ENCODE measurements around the gene IL37. TPM values are rescaled to one million over a fixed set of nuclear protein-coding genes. Genes with fewer than 3 reads are reported as not detected.

The IL37 gene
- total RNA-seq, 1 donor from 2014 or later, result not detected

DNA sequence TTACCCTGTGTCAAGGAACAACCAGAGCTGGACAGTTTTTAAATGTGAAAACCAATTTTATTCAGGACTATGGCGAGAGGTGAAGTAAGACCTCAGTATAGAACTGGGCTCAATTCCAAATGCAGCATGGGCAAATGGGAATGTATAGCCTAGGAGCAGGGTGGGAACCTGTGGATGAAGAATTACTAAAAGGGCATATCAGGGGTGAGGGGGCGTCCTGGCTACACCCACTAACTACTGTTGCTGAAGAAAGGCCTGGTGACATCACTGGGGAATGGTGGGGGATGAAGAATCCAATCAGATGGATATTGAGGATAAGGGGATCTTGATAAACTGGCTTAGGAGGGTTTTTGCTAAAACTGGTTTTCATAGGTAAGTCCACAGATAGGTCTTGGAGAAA, 27.3 kb upstream of the IL37 start:
- no peaks in the 10 kb centered on the region for H3K9me3 Mint-ChIP-seq (ENCODE audit: unreplicated experiment)
- H3K27ac Mint-ChIP-seq (ENCODE audit: unreplicated experiment), result peak overlapping the region; percentile 16
- H3K36me3 Mint-ChIP-seq (ENCODE audit: low read depth, unreplicated experiment), result peaks cover 5% of the 10 kb centered on the region
- H3K4me1 Mint-ChIP-seq (ENCODE audit: unreplicated experiment), result peaks cover 7% of the 10 kb centered on the region
- TF ChIP-seq CTCF (IDR thresholded peaks at IDR 0.05; ENCODE audit: unreplicated experiment), result no peak
- H3K4me3 Mint-ChIP-seq (ENCODE audit: unreplicated experiment), result no peak overlapping the region
- H3K27me3 Mint-ChIP-seq (ENCODE audit: unreplicated experiment), result peaks cover under 1% of the 10 kb centered on the region
- no peak for DNase-seq (ENCODE audit: low spot score)

- Mint-ChIP-seq H3K27ac (ENCODE audit: unreplicated experiment) (no peak overlapping the region), H3K27me3 (ENCODE audit: unreplicated experiment) (no peaks in the 10 kb centered on the region), H3K4me1 (ENCODE audit: unreplicated experiment) (peaks cover 2% of the 10 kb centered on the region), H3K4me3 (ENCODE audit: unreplicated experiment) (no peak overlapping the region), H3K9me3 (ENCODE audit: unreplicated experiment) (no peaks in the 10 kb centered on the region), H3K36me3 (ENCODE audit: low read depth, unreplicated experiment) (no peaks in the 10 kb centered on the region)
- peak; percentile 80 for DNase-seq (ENCODE audit: low spot score)
- peak; percentile 94 for TF ChIP-seq CTCF (IDR thresholded peaks at IDR 0.05; ENCODE audit: unreplicated experiment)
Measured at GRCh38 chr2:112884869-112885505, 26.0 kb upstream of the IL37 start.

- H3K4me3 Mint-ChIP-seq (ENCODE audit: unreplicated experiment), result no peak overlapping the region
- no peaks in the 10 kb centered on the region for H3K9me3 Mint-ChIP-seq (ENCODE audit: unreplicated experiment)
- TF ChIP-seq CTCF (IDR thresholded peaks at IDR 0.05; ENCODE audit: unreplicated experiment), result no peak
- no peaks in the 10 kb centered on the region for H3K27me3 Mint-ChIP-seq (ENCODE audit: unreplicated experiment)
- H3K4me1 Mint-ChIP-seq (ENCODE audit: unreplicated experiment), result peaks cover 2% of the 10 kb centered on the region
- H3K27ac Mint-ChIP-seq (ENCODE audit: unreplicated experiment), result no peak overlapping the region
- DNase-seq (ENCODE audit: low spot score), result no peak
- H3K36me3 Mint-ChIP-seq (ENCODE audit: low read depth, unreplicated experiment), result no peaks in the 10 kb centered on the region
Measured at GRCh38 chr2:112885506-112885902, 25.5 kb upstream of the IL37 start.

DNA sequence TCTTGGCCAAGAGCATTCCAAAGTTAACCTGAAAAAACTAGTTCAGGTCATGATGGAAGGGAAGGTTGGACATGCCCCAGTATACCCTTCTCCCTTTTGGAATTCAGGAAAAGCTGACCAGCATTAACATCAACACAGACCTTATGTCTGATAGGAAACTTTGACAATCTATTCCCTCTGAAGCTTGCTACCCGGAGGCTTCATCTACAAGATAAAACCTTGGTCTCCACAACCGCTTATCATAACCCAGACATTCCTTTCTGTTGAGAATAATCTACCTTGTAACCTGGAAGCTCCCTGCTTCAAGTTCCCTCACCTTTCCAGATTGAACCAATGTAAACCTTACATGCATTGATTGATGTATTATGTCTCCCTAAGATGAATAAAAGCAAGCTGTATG, 24.7 kb upstream of the IL37 start:
- TF ChIP-seq CTCF (IDR thresholded peaks at IDR 0.05; ENCODE audit: unreplicated experiment), result no peak
- no peaks in the 10 kb centered on the region for H3K27me3 Mint-ChIP-seq (ENCODE audit: unreplicated experiment)
- DNase-seq (ENCODE audit: low spot score), result no peak

GRCh38 chr2:112887964-112888749, 22.8 kb upstream of the IL37 start:
- Mint-ChIP-seq H3K36me3 (ENCODE audit: low read depth, unreplicated experiment) (no peaks in the 10 kb centered on the region), H3K27me3 (ENCODE audit: unreplicated experiment) (no peaks in the 10 kb centered on the region), H3K9me3 (ENCODE audit: unreplicated experiment) (no peaks in the 10 kb centered on the region), H3K4me3 (ENCODE audit: unreplicated experiment) (no peak overlapping the region), H3K4me1 (ENCODE audit: unreplicated experiment) (no peaks in the 10 kb centered on the region), H3K27ac (ENCODE audit: unreplicated experiment) (no peak overlapping the region)
- no peak for TF ChIP-seq CTCF (IDR thresholded peaks at IDR 0.05; ENCODE audit: unreplicated experiment)
- no peak for DNase-seq (ENCODE audit: low spot score)

More for the DNA sequence above, 24.7 kb upstream of the IL37 start:
- no peak overlapping the region for H3K27ac Mint-ChIP-seq (ENCODE audit: unreplicated experiment)
- H3K9me3 Mint-ChIP-seq (ENCODE audit: unreplicated experiment), result no peaks in the 10 kb centered on the region
- no peaks in the 10 kb centered on the region for H3K4me1 Mint-ChIP-seq (ENCODE audit: unreplicated experiment)
- no peaks in the 10 kb centered on the region for H3K36me3 Mint-ChIP-seq (ENCODE audit: low read depth, unreplicated experiment)
- H3K4me3 Mint-ChIP-seq (ENCODE audit: unreplicated experiment), result no peak overlapping the region

All from endothelial cell (in vitro differentiated cells).